HTR-8/SVneo (cell line): Measurements from ENCODE around the gene DPM3.
A peak's percentile ranks its signal among the peaks of the same experiment; 100 is the strongest.
"Not testable (repeated sequence)": the region's sequence is repeated elsewhere in the genome, so short reads cannot be mapped to it uniquely, and the experiment has no call there.

Experiments
- DNase-seq: peaks from one replicate; pipeline ENCODE4 v3.0.0; 2011; ENCODE audit warnings: low spot score, mixed read lengths; ENCODE audit not compliant: insufficient read length
- FAIRE-seq: peaks from 2 replicates; lab custom pipeline; 2011; peaks lifted over from hg19 to GRCh38; lab: Jason Lieb, UNC

Gene DPM3, protein sequence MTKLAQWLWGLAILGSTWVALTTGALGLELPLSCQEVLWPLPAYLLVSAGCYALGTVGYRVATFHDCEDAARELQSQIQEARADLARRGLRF

DNA sequence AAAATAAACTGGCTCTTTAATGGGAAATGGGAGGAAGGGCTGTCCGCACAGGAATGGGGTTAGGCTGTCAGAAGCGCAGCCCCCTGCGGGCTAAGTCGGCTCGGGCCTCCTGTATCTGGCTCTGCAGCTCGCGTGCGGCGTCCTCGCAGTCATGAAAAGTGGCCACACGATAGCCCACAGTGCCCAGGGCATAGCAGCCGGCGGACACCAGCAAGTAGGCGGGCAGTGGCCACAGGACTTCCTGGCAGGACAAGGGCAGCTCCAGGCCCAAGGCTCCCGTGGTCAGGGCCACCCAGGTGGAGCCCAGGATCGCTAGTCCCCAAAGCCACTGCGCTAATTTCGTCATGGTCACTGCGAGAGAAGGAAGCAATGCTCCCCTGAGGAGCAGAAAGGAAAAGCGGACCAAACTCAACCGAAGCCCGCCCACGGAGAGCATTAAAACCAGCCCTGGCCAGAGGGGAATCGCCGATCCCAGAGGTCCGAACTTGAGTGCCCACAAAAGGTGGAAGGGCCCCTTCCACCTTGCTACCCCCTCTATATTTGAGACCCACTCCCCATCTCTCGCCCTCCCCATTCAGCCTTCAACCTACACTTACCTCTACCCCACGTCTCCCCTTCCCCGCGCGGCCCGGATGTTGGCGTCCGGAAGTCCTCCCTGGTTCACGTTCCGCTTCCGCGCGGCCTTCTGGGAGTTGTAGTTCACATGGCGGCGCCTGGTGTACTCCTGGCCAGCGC, at the start of gene DPM3:
Gene DPM3, minus strand, starts transcription at position 637 of the 735 bp plus-strand sequence. Its CDS starts 291 bp downstream, at position 346.
- FAIRE-seq: no peak
- peak; percentile 81 for DNase-seq

DNA sequence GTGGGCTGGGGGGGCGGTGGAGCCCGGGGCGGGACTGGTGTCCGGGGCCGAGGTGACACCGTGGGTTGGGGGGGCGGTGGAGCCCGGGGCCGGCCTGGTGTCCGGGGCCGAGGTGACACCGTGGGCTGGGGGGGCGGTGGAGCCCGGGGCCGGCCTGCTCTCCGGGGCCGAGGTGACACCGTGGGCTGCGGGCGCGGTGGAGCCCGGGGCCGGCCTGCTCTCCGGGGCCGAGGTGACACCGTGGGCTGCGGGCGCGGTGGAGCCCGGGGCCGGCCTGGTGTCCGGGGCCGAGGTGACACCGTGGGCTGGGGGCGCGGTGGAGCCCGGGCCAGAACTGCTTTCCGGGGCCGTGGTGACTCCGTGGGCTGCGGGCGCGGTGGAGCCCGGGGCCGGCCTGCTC, 49.6 kb upstream of the DPM3 start:
- not testable (repeated sequence) for FAIRE-seq, DNase-seq

DNA sequence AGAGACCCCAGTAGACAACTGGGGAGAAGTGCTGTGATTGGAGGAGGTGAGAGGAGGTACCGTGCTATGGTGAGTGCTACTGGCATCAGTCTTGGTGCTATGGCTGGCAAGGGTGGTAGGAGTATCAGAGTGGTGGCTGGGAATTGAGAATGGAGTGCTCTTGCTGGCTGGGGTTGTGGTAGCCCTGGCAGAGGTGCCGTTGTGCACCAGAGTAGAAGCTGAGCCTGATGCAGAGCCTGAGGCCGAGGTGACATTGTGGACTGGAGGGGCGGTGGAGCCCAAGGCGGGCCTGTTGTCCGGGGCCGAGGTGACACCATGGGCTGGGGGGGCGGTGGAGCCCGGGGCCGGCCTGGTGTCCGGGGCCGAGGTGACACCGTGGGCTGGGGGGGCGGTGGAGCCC, 47.9 kb upstream of the DPM3 start:
- DNase-seq (no peak), FAIRE-seq (no peak)

DNA sequence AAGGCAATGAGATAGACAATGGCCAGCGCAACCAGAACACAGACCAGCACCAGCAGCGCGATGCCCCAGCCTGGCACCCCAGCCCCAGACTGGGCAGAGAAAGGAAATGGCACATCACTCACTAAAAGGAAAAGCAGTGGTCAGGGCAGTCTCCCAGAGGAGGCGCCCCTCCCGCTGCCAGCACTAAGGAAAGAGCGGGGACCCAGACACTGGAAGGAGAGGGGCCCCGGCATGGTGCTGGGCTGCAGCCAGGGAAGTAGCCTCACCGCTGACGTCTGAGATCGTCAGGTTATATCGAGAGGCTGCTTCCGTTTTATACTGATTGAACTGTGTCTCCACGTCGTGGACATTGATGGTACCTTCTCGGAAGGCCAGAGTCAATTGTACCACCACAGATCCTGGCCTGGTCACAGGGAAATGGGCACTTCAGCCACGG, 47.1 kb upstream of the DPM3 start:
- FAIRE-seq: no peak
- DNase-seq: no peak

DNA sequence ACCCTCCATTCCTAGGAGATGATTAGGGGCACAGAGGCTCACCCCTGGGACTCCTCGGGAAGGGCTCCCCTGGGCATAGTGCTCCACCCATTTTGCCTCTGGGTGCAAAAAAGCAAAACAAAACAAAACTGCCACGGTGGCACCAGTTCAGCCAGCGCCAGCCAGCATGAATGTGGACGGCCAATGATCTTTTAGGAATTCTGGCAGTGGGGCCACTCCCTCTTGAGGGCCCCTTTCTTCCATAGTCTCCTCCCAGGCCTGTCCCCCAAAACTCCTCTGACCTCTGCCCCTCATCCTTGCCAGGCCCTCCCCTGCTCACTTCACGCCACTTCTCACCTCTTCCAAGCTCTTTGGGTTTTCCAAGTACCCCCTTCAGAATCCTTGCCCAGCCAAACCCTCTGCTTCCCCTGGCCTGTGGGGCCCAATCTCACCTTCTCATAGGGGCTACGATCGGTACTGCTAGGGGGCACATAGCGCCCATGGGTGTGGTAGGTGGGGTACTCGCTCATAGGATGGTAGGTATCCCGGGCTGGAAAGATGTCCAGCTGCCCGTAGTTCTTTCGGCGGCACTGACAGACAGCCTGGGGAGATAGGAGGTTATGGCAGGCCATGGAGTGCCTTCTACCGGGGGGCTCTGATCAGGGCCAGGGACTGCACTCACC, 46.6 kb upstream of the DPM3 start:
- DNase-seq: no peak

DNA sequence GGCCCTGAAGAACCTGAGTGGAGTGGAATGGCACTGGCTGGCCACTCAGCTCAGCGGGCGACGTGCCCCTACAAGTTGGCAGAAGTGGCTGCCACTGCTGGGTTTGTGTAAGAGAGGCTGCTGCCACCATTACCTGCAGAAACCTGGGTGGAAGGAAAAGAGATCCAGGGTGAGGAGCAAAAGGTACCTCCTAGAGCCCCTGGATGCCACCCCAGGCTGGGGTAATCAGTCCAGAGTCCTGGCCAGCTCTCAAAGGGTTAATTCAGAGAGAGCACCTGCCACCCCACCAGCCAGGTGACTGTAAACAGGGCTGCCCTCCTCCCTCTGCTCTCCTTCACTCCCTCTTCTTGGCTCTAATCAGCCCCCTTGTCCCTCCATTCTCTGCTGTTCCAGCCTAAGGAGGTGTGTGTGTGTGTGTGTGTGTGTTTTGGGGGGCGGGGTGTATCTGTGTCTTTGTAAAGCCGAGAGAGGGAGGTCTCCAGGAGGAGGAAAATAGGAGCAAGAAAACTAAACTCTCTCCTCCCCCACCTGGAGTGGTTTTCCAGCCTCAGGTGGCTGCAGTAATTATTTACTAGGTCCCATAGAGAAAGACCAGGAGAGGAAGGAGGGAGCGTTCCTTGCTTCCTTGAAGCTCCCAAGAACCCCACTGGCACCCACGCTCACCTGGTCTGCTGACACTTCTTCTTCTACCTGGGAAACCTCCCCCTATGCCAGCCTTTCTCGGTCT, 45.9 kb upstream of the DPM3 start:
- FAIRE-seq (no peak), DNase-seq (no peak)

More for the DNA sequence above, 46.6 kb upstream of the DPM3 start:
- no peak for FAIRE-seq

DNA sequence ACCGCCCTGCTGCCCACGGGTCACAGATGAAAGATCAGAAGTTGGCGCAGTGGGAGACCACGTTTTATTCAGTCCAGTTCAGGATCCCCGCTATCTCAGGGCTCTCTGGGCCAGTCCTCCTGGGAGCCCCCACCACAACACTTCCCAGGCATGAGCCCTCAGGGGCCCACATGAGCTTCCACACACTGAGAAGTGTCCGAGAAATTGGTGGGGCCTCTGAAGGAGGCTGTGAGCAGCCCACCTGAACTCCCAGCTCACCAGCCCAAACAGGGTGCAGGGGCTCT, 45.4 kb upstream of the DPM3 start:
- FAIRE-seq: no peak

DNA sequence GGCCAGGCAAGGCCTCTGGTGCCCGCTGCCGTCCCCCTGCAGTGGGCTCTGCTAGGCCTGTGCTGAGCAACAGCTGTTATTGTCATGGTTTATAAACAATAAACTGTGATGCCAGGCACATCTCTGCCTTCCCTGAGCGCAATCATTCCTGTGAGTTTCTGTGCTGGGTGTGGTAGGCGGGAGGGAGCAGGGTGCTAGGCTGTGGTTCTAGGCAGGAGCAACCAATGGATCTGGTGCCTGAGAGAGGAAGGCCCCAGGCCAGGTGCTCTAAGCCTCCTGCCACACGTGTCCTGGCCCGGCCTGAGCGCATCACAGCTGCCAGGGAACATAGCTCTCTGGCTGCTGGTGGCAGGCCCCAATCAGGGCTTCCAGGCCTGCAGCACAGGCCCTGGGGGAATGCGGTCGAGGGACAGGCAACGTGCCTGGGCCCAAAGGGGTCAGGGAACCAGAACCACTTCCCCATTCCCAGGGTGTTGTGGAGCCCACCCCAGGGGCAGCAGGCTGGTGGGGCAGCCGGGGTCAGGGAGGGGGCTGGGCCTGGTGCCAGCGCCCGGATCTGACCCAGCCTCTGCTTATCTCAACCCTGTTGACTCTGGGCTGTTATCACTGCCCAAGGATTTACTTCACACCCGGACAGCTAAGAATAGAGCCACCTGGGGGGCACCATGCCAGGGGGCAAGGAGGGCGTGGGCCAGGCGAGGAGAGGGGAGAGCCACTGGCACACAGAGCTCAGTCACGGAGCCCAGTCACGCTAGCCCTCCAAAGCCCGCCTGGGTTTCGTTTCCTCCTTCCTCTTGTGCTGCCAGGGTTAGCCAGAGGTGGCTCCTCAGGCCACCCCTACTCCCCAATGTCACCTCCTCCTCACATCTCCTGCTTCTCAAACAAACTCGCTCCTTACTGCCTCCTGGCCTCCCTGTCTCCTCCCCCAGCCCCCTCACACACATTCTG, 44.8 kb upstream of the DPM3 start:
- DNase-seq (no peak), FAIRE-seq (no peak)

More for the DNA sequence above, 45.4 kb upstream of the DPM3 start:
- no peak for DNase-seq

DNA sequence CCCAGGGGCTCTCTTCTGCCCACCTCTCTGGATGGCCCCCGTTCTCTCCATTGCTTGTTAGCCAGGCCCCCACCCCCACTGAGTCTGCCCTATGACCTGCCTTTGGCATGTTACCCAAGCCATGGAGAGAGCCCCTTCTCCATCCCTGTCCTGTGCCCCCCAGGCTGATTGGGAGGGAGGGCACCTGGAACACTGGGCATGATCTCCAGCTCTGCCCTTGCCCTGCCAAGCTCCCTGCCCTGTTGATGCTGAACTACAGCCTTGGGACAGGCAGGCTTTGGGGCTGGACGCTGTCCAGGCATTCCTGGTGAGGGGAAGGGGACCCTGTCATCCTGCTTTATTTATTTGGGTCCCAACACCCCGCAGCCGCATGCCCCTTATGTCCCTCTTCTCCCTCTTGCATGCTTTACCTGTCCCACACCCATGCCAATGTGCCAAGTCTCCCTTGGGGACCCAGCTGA, 44.0 kb upstream of the DPM3 start:
- DNase-seq: no peak

DNA sequence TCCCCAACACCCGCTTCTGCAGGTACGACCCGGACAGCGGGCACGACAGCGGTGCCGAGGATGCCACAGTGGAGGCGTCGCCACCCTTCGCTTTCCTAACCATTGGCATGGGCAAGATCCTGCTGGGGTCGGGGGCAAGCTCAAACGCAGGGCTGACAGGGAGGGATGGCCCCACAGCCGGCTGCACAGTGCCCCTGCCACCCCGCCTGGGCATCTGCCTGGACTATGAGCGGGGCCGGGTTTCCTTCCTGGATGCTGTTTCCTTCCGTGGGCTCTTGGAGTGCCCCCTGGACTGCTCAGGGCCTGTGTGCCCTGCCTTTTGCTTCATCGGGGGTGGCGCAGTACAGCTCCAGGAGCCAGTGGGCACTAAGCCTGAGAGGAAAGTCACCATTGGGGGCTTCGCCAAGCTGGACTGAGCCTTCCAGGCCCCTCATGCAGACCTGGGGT, 43.5 kb upstream of the DPM3 start:
- DNase-seq (no peak), FAIRE-seq (no peak)

More for the DNA sequence above, 44.0 kb upstream of the DPM3 start:
- FAIRE-seq: no peak

DNA sequence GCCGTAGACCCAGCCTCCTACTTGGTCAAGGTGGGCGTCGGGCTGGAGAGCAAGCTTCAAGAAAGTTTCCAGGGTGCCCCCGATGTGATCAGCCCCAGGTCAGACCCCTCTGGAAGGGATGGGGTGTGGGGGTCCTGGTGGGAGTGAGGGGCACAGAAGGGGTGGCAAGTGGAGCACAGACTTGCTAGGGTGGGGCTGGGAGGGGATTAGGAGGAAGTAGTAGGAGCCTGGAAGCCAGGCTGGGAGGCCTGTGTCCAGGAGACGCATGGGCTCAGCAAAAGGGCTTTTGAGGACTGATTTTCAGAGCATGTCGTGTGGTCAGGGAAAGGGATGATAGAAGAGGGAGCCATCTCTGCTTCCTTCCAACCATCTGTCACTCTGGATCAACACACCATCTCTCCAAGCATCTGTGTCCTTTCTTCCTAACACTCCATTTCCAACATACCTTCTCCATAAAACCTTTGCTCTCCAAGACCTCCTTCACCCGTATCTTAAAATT, 41.8 kb upstream of the DPM3 start:
- no peak for DNase-seq
- FAIRE-seq: no peak

DNA sequence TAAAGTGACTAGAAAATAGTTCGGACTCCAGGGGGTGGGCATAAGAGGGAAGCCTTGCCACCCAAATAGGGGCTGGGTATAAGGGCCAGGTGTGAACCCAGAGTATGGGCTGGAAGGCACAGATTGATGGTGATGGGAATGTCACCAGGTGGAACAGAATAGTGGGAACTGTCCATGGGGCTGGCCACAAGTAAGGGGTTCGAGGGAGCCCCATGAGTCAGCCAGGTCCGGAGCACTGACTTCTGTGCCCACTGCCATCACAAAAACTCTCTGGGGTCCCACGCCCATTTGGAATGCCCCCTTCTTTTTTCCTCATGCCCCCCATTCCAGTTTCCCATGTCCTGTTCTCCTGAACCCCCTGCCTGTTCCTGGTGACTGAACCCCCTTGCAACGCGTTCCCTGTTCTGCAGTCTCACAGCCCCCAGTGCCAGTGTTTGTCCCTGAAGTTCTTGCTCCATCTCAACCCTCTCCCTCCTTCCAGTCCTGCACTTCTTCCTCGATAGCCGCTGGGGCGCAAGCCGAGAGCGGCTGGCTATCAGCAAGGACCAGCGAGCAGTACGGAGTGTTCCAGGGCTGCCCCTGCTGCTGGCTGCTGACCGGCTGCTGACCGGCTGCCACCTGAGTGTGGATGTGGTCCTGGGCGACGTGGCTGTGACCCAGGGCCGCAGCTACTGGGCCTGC, 41.2 kb upstream of the DPM3 start:
- DNase-seq (no peak), FAIRE-seq (no peak)

DNA sequence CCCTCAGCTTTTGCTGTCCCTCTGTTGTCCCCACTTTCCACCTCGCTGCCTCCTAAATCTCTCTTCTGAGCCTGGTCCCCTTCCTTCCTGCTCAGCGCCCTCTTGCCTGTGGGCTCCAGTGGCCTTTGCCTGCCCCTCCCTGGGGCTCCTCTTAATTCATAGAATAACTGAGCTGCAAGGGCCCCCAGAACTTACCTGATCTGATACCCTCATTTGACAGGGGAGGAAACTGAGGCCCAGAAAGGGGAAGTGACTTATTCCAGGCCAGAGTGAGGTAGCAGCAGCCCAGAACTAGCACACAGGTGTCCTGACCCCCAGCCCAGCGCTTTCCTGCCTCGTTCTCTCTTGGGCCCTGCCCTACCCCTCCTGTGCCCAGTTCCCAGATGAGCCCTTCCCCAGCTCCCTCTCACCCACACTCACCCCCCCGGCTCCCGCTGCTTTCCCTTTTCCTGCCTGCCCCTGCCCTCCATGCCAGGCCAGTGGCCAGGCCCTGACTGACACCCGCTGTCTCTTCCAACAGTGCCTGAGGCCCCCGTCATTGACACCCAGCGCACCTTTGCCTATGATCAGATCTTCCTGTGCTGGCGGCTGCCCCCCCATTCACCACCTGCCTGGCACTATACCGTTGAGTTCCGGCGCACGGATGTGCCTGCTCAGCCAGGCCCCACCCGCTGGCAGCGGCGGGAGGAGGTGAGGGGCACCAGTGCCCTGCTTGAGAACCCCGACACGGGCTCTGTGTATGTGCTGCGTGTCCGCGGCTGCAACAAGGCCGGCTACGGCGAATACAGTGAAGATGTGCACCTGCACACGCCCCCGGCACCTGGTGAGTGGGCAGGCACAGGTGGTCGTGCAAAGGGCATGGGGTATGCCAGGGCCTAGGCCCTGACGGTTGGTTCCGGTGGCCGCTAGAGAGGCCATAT, 39.0 kb upstream of the DPM3 start:
- no peak for DNase-seq
- no peak for FAIRE-seq

DNA sequence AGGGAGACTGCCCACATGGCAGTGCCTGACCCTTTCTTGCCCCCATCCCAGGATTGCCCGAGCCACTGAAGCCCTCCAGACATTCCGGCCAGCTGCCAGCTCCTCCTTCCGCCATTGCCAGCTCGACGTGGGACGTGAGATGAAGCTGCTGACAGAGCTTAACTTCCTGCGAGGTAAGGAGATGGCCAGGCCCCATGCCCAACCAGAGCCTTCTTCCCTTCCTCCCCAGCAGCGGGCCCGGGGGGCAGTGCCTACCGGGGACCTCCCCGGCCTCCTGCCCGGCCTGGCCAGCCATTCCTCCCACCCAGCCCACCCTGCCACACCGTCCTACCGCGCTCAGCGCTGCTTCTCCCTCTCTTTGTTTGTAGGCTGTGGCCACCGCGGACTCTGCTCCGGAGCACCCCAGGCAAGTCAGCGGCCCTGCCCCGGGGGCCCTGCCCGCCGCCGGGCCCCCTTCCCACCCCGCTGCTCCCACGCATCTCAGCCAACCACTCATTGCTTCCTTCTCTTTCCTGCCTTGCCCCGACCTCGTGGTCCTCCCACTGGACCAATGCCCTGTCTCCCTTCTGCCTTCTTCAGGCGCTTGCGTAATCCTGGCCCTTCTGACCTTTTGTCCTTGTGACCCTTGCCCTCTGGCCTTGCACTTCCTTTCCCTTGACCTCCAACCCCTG, 38.2 kb upstream of the DPM3 start:
- FAIRE-seq: no peak
- DNase-seq: no peak

DNA sequence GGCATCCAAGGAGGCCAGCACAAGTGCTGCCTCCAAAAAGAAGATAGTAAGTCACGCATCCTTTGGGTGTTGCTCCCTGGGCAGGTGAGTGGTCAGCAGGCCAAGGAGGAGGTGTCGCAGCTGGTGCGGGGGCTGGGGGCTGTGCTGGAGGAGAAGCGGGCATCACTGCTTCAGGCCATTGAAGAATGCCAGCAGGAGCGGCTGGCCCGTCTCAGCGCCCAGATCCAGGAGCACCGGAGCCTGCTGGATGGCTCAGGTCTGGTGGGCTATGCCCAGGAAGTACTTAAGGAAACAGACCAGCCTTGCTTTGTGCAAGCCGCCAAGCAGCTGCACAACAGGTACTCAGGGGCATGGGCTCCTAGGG, 37.6 kb upstream of the DPM3 start:
- no peak for FAIRE-seq
- DNase-seq: no peak

DNA sequence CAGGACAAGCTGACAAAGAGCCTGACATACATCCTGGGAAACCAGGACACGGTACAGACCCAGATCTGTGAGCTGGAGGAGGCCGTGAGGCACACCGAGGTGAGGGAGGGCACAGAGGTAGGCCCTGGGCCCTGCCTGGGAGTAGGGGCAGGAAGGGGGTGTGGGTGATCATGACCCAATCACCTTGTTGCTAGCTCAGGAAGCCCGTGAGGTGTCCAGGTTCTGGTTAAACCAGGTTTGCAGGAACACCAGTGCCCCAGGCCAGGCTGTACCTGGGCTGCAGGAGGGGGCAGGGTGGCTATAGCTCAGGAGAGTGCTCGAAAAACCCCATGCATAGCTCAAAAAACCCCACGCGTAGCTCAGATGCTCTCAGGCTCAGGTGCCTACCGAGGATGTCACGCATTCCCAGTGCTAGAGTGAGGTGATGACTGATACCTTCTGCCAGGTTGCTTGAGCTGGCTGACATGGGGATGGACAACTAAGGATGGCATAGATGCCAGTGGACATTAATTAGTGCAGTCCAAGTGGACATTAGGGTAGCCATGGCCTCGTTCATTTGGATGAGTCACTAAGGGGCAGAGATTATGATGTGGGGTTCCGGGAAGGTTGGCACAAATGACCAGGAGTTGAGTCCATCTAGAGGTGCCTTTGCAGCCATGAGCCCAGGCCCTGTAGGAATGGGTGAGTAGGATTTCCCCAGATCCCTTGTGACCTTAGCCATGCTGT, 37.0 kb upstream of the DPM3 start:
- FAIRE-seq (no peak), DNase-seq (no peak)

DNA sequence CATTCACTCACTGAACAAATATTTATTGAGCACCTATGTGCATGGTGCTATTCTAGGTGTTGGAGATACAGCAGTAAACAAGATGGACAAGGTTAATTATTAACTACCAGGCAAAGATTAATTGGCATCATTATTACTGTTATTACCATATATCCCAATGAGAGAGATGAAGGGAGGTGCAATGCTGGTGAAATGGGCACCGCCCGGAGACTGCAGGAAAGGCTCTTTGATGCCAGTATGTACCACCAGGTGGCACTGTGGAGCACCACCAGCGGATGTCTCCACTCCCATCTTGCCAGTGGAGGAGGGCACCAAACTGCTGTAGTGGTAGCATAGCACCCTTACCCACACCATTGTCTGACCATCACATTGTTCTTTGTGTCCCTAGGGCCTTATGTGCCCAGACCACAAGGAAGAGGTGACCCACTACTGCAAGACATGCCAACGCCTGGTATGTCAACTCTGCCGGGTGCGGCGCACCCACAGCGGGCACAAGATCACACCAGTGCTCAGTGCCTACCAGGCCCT, 36.3 kb upstream of the DPM3 start:
- FAIRE-seq (no peak), DNase-seq (peak; percentile 88)
